ENCODE results near the gene JAKMIP2.
"Not testable (repeated sequence)": the region's sequence is repeated elsewhere in the genome, so short reads cannot be mapped to it uniquely, and the experiment has no call there.

The JAKMIP2 gene

DNA sequence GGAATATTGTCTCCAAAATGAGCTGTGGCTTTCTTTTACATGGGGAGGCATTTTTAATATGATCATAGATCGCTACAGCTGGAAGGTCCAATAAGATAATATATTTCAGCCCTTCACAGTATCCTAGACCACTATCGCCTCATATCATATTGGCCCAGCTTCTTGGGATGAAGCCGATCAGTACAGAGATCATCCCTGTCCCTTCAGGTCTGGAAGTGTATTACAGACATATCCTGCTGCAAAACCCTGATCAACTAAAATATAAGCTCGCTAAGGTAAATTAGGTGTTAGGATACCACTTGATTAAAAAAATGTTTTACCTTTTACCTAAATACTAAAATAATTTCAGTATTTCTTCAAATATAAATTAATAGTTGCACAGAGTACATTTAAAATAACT, 41.7 kb downstream of the JAKMIP2 start:
- Mint-ChIP-seq H3K27ac (no peak overlapping the region), H3K4me3 (no peak overlapping the region), H3K4me1 (no peaks in the 10 kb centered on the region), H3K27me3 (no peaks in the 10 kb centered on the region), H3K9me3 (no peaks in the 10 kb centered on the region)
- ATAC-seq: no peak
- DNase-seq: no peak

DNA sequence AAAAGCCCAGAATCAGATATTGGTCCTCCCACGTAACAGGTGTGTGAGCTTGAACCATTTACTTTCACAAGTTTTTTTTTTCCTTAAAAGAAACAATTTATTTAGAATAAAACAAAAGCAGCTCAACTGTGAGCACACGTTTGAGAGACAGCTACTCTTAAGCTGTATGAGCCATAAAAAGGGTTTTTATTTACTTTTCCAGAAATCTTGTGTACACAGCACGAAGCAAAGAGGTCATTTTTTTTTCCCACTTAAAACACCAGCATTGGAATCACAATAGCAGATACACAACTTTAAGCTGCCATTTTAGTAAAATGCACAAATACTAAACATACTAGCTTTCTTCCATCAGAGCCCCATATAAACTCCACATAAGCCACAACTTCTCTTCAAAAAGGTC, 44.6 kb downstream of the JAKMIP2 start:
- Mint-ChIP-seq H3K27ac (no peak overlapping the region), H3K4me3 (no peak overlapping the region), H3K27me3 (no peaks in the 10 kb centered on the region), H3K9me3 (no peaks in the 10 kb centered on the region), H3K4me1 (no peaks in the 10 kb centered on the region)
- no peak for ATAC-seq
- no peak for DNase-seq

GRCh38 chr5:147735621-147736125, 46.9 kb downstream of the JAKMIP2 start:
- Mint-ChIP-seq H3K9me3 (no peaks in the 10 kb centered on the region), H3K27me3 (no peaks in the 10 kb centered on the region), H3K4me1 (no peaks in the 10 kb centered on the region), H3K27ac (no peak overlapping the region), H3K4me3 (no peak overlapping the region)
- DNase-seq (no peak), ATAC-seq (no peak)

DNA sequence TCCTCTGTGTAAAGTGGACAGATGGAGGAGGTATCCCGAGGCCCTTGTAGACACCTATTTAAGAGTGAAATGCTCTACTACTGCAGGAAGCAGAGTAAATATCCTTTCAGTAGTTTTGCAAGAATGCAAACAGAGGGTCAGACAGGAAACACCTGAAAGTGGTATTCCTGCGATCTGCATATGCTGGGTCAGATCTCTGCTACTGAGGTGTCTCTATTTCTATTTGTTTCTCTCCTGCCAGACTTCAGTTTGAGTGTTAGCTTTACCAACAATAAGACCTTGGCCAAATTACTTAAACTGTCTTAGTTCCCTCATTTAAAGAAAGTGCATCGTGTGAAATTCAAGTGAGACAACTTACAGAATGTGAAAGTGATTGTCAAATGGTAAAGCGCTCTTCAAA, 47.6 kb downstream of the JAKMIP2 start:
- H3K4me1 Mint-ChIP-seq: no peaks in the 10 kb centered on the region
- no peaks in the 10 kb centered on the region for H3K27me3 Mint-ChIP-seq
- no peak for DNase-seq
- H3K9me3 Mint-ChIP-seq: no peaks in the 10 kb centered on the region
- H3K4me3 Mint-ChIP-seq: no peak overlapping the region
- H3K27ac Mint-ChIP-seq: no peak overlapping the region
- no peak for ATAC-seq

- Mint-ChIP-seq H3K9me3 (no peaks in the 10 kb centered on the region), H3K27me3 (no peaks in the 10 kb centered on the region), H3K27ac (no peak overlapping the region), H3K4me1 (no peaks in the 10 kb centered on the region), H3K4me3 (no peak overlapping the region)
- DNase-seq: no peak
- ATAC-seq: no peak
Observed at GRCh38 chr5:147733075-147733474, 49.5 kb downstream of the JAKMIP2 start.

DNA sequence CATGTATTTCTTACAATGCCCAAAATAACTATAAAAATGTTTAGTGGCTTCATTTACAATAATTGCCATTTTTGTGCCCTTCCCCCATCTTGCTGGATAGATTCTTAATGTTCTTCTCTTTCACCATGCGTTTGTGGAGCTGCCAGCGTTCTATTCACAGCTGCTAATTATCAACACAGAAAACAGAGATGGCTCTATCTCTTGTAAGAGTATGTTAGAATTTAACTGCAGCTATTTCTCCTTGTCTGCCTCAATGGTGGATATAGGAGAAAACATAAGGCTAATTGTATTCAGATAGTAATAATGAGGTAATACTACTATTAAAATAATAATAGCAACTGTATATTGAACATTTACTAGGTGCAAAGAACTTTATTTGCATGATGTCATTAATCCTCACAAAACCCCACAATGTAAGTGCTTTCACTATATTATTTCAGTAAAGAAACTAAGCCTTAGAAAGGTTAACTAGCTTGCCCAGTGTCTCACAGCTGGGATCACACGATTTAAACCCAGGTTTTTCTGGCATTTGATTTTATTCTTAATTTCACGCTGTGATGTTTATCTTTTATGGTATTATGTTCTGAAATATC, 50.1 kb downstream of the JAKMIP2 start:
- no peak overlapping the region for H3K27ac Mint-ChIP-seq
- H3K4me3 Mint-ChIP-seq: no peak overlapping the region
- no peaks in the 10 kb centered on the region for H3K4me1 Mint-ChIP-seq
- ATAC-seq (no peak), DNase-seq (no peak)
- no peaks in the 10 kb centered on the region for H3K9me3 Mint-ChIP-seq
- no peaks in the 10 kb centered on the region for H3K27me3 Mint-ChIP-seq

DNA sequence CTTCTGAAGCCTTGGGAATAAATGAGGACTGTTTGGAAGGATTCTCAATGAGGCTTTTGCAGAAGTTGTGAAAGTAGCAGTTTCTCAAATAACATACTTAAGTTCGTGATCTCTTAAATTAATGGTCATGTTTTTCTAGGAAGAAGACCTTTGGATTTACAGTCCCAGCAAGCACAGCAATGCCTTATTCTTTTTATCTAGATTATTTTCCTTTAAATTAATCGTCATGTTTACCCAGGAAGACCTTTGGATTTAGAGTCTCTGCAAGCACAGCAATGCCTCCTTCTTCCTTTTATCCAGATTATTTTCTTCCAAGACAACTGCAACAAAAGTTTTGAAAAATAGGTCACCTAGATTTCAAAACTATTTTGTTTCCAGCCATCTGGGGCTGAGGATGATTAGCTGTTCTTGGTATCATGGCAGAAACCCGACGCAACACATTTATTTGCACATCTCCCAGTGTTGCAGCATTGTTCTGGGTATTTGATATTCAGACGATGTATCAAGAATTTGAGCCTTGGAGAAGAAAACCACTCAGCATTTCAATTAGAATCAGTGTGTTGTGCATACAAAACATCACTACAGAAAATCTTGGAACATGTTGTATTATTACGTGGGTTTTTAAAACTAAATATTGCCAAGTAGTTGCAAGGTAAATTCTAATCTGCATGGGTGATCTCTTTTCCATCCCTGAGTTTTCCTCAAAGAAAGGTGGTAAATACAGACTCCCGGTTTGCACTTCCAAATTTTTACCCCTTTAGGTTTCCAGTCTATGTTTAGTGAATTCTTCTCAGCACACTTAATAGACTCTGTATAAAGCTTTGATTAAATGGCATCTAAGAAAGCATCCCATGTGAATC, 50.9 kb downstream of the JAKMIP2 start:
- ATAC-seq (no peak), DNase-seq (no peak)
- Mint-ChIP-seq H3K27me3 (no peaks in the 10 kb centered on the region), H3K9me3 (no peaks in the 10 kb centered on the region), H3K4me3 (no peak overlapping the region), H3K4me1 (no peaks in the 10 kb centered on the region), H3K27ac (no peak overlapping the region)

GRCh38 chr5:147727200-147727599, 55.3 kb downstream of the JAKMIP2 start:
- no peak for ATAC-seq
- no peak overlapping the region for H3K27ac Mint-ChIP-seq
- peaks cover 0 to 10% of the 10 kb centered on the region in 2 donors for H3K9me3 Mint-ChIP-seq
- DNase-seq: no peak
- H3K27me3 Mint-ChIP-seq: no peaks in the 10 kb centered on the region
- H3K4me3 Mint-ChIP-seq: no peak overlapping the region
- no peaks in the 10 kb centered on the region for H3K4me1 Mint-ChIP-seq

DNA sequence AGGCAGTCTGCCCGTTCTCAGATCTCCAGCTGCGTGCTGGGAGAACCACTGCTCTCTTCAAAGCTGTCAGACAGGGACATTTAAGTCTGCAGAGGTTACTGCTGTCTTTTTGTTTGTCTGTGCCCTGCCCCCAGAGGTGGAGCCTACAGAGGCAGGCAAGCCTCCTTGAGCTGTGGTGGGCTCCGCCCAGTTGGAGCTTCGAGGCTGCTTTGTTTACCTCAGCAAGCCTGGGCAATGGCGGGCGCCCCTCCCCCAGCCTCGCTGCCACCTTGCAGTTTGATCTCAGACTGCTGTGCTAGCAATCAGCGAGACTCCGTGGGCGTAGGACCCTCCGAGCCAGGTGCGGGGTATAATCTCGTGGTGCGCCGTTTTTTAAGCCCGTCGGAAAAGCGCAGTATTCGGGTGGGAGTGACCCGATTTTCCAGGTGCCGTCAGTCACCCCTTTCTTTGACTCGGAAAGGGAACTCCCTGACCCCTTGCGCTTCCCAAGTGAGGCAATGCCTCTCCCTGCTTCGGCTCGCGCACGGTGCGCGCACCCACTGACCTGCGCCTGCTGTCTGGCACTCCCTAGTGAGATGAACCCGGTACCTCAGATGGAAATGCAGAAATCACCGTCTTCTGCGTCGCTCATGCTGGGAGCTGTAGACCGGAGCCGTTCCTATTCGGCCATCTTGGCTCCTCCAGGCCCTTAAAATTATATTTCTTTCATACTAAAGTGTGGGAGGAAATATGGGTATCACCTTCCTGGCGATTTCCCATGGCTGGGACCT, 61.2 kb downstream of the JAKMIP2 start:
- H3K27me3 Mint-ChIP-seq, H3K27ac Mint-ChIP-seq, H3K4me3 Mint-ChIP-seq, ATAC-seq, H3K4me1 Mint-ChIP-seq, DNase-seq: not testable (repeated sequence)
- peaks cover 0 to 14% of the 10 kb centered on the region in 2 donors for H3K9me3 Mint-ChIP-seq

DNA sequence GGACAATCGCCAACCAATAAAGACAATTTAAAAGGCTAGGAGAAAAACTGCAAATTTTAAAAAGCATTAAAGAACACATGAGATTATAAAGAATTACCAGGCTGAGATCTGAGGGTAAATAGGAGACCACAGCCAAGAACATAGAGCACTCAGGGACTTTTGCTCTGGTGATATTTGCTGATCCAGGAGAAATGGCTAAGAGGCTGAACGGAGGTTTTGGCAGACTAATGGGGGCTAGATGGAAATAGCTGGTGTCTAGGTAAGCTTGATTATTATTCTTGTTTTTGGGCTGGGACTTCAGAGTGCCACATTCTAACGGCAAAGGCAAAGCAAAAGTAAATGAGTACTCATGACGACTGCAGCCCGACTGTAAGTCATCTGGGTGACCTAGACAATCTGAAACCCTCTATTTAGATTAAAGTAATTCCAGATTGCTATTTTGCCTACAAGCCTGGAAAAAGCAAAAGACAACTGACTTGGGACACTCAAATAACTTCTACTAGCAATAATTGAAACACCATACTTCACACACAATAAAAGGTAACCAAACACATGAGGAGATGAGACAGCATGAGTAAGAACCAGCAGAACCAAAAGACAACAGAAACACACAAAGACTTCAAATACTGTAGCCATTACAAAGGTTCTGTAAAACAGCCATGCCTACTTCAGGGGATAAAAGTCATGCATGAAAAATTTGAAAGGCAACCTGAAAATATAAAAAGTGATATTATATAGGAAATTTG, 68.8 kb downstream of the JAKMIP2 start:
- Mint-ChIP-seq H3K9me3 (peaks cover 6 to 7% of the 10 kb centered on the region in 2 donors), H3K4me1 (no peaks in the 10 kb centered on the region), H3K27me3 (no peaks in the 10 kb centered on the region), H3K4me3 (no peak overlapping the region), H3K27ac (no peak overlapping the region)
- no peak for ATAC-seq
- DNase-seq: no peak

- no peak overlapping the region for H3K4me3 Mint-ChIP-seq
Observed at GRCh38 chr5:147712598-147712997, 69.9 kb downstream of the JAKMIP2 start.

GRCh38 chr5:147712019-147712418, 70.5 kb downstream of the JAKMIP2 start:
- DNase-seq (no peak), ATAC-seq (no peak)
- peaks cover 6 to 7% of the 10 kb centered on the region in 2 donors for H3K9me3 Mint-ChIP-seq
- no peaks in the 10 kb centered on the region for H3K4me1 Mint-ChIP-seq
- H3K27ac Mint-ChIP-seq: no peak overlapping the region
- no peaks in the 10 kb centered on the region for H3K27me3 Mint-ChIP-seq
- H3K4me3 Mint-ChIP-seq: no peak overlapping the region

More at GRCh38 chr5:147712598-147712997, 69.9 kb downstream of the JAKMIP2 start:
- peaks cover 6 to 7% of the 10 kb centered on the region in 2 donors for H3K9me3 Mint-ChIP-seq
- H3K27ac Mint-ChIP-seq: no peak overlapping the region
- no peak for ATAC-seq
- H3K27me3 Mint-ChIP-seq: no peaks in the 10 kb centered on the region
- no peak for DNase-seq
- H3K4me1 Mint-ChIP-seq: no peaks in the 10 kb centered on the region

DNA sequence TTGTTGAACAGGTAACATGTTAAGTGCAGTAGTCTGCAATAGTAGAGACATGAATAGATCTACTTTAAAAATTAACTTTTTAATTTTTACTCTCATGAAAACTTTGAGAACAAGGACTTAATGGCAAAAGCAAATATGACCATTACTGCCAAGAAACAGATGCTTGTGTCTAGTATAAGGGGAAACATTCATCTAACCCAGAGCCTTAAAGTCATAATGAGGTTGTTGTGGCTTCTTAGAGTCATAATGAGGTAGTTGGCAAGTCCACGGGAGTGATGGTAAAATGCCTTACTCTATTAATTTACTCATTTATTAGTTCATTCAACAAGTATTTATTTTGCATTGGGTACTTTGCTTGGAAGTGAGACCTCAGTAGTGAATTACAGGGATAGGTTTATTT, 71.5 kb downstream of the JAKMIP2 start:
- no peaks in the 10 kb centered on the region for H3K27me3 Mint-ChIP-seq
- DNase-seq (no peak), ATAC-seq (no peak)
- no peak overlapping the region for H3K4me3 Mint-ChIP-seq
- peaks cover 6 to 7% of the 10 kb centered on the region in 2 donors for H3K9me3 Mint-ChIP-seq
- no peak overlapping the region for H3K27ac Mint-ChIP-seq
- no peaks in the 10 kb centered on the region for H3K4me1 Mint-ChIP-seq

GRCh38 chr5:147708708-147709107, 73.8 kb downstream of the JAKMIP2 start:
- ATAC-seq (no peak), DNase-seq (no peak)
- H3K27me3 Mint-ChIP-seq: no peaks in the 10 kb centered on the region
- H3K27ac Mint-ChIP-seq: no peak overlapping the region
- no peak overlapping the region for H3K4me3 Mint-ChIP-seq
- H3K9me3 Mint-ChIP-seq: peaks cover 0 to 4% of the 10 kb centered on the region in 2 donors
- H3K4me1 Mint-ChIP-seq: no peaks in the 10 kb centered on the region

DNA sequence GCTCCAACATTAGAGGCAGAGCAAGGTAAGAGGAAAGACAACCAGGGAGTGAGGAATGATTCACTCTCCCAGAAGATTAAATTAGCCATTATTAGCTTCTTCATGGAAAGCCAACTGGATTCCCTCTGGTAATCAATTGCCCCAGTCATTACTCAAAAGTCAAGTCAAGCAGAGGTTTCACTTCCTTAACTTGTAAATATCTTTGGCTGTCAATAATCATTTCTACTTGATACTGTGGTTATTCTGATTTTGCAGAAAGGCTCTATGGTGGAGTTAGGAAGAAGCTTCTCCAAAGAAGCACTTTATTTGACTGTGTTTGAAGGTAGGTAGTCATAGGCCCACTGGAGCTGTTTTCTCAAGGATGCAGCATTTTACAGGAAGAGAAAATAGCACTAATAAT, 78.0 kb downstream of the JAKMIP2 start:
- Mint-ChIP-seq H3K9me3 (no peaks in the 10 kb centered on the region), H3K4me3 (no peak overlapping the region), H3K27me3 (no peaks in the 10 kb centered on the region), H3K4me1 (no peaks in the 10 kb centered on the region), H3K27ac (no peak overlapping the region)
- no peak for DNase-seq
- ATAC-seq: no peak
